NCI-H748 (cell line): ENCODE measurements around the gene DAO.
"Not testable (repeated sequence)": the region's sequence is repeated elsewhere in the genome, so short reads cannot be mapped to it uniquely, and the experiment has no call there.

Experiments used
- DNase-seq: peaks from one replicate; lab custom pipeline; 2025; ENCODE audit not compliant: unreplicated experiment; lab: John Stamatoyannopoulos, UW

Gene DAO

GRCh38 chr12:108849660-108850059 lies 30.2 kb upstream of the DAO start:
- DNase-seq = no peak

GRCh38 chr12:108850854-108851573 lies 28.9 kb upstream of the DAO start:
- no peak for DNase-seq

- DNase-seq = no peak
These were observed 27.1 kb upstream of the DAO start for GRCh38 chr12:108852674-108853309.

- DNase-seq = no peak
These were observed 26.5 kb upstream of the DAO start for GRCh38 chr12:108853426-108853825.

- DNase-seq = no peak
These were observed 25.9 kb upstream of the DAO start for GRCh38 chr12:108853981-108854446.

- no peak for DNase-seq
These were observed 25.2 kb upstream of the DAO start for GRCh38 chr12:108854451-108855283.

GRCh38 chr12:108855284-108856169 lies 24.4 kb upstream of the DAO start:
- no peak for DNase-seq

- no peak for DNase-seq
These were observed 23.8 kb upstream of the DAO start for GRCh38 chr12:108856170-108856427.

- DNase-seq = peak; percentile 28
These were observed 23.3 kb upstream of the DAO start for GRCh38 chr12:108856428-108857157.

- peak; percentile 44 for DNase-seq
These were observed 22.8 kb upstream of the DAO start for GRCh38 chr12:108857158-108857407.

GRCh38 chr12:108858311-108859074 lies 21.4 kb upstream of the DAO start:
- no peak for DNase-seq

- not testable (repeated sequence) for DNase-seq
These were observed 20.6 kb upstream of the DAO start for GRCh38 chr12:108859141-108859922.

- no peak for DNase-seq
These were observed 20.0 kb upstream of the DAO start for GRCh38 chr12:108859923-108860291.

- DNase-seq = no peak
These were observed 19.4 kb upstream of the DAO start for GRCh38 chr12:108860443-108860842.

GRCh38 chr12:108861878-108862587 lies 17.9 kb upstream of the DAO start:
- no peak for DNase-seq

- no peak for DNase-seq
These were observed 17.3 kb upstream of the DAO start for GRCh38 chr12:108862588-108862959.

GRCh38 chr12:108865169-108865568 lies 14.7 kb upstream of the DAO start:
- DNase-seq = no peak

- DNase-seq = peak; percentile 4
These were observed 13.8 kb upstream of the DAO start for GRCh38 chr12:108866083-108866482.

GRCh38 chr12:108868781-108869180 lies 11.1 kb upstream of the DAO start:
- DNase-seq = no peak
